GM12878 (cell line): ENCODE data around the gene CLEC4G. TPM values are rescaled to one million over a fixed set of nuclear protein-coding genes. Genes with fewer than 3 reads are reported as not detected.
A peak's percentile ranks its signal among the peaks of the same experiment; 100 is the strongest.

ENCODE experiments used
- ATAC-seq: fragments of 200-7000 bp; cut with Tn5 transposase; 3 replicates; pipeline ENCODE4 v1.9.1; 2020; ENCODE audit warnings: mild to moderate bottlenecking, moderate library complexity
- BruUV-seq: library from RNA; stranded (reverse); fragments of 400-500 nt; replicated peaks from 2 replicates; lab custom pipeline; 2021; lab: Mats Ljungman, UMichigan
- CTCF ChIA-PET: fragments of 300-600 bp; sonication (Branson Sonifier 250); formaldehyde crosslinking; extraction: SDS; loops from one replicate; lab custom pipeline; 2021; ENCODE audit warnings: inconsistent platforms; lab: Yijun Ruan, JAX
- POLR2A ChIA-PET: fragments of 350-600 bp; formaldehyde crosslinking; extraction: SDS; loops from one replicate; lab custom pipeline; 2021; ENCODE audit warnings: inconsistent platforms; lab: Charles Lee
- RAD21 ChIA-PET: fragments of 300-600 bp; sonication (Branson Sonifier 250); formaldehyde crosslinking; loops from one replicate; lab custom pipeline; 2023; ENCODE audit warnings: antibody characterized with exemption; ENCODE audit not compliant: unreplicated experiment; lab: Charles Lee
- SMC1A ChIA-PET: fragments of 300-600 bp; sonication (Branson Sonifier 250); formaldehyde crosslinking; loops from one replicate; lab custom pipeline; 2023; ENCODE audit not compliant: unreplicated experiment, uncharacterized antibody; lab: Charles Lee
- DNase-seq: peaks from one replicate; pipeline ENCODE4 v3.0.0-alpha.2; 2011; ENCODE audit warnings: low read depth, low spot score
- FAIRE-seq: peaks from 3 replicates; lab custom pipeline; 2011; peaks lifted over from hg19 to GRCh38; lab: Jason Lieb, UNC
- H2AFZ ChIP-seq: 2 replicates; pipeline ENCODE4 v1.6.0; 2011; ENCODE audit warnings: low read depth, low read length, control low read depth; ENCODE audit not compliant: control insufficient read depth
- H3K27ac ChIP-seq: 2 replicates; pipeline ENCODE4 v1.5.1; 2011; ENCODE audit warnings: control low read depth; ENCODE audit not compliant: control insufficient read depth, insufficient read depth
- H3K27me3 ChIP-seq, 2 experiments: replicated peaks in 1 of 2; 2 replicates each; pipeline versions ENCODE4 v1.6.0 to v1.6.1; 2011; ENCODE audit warnings: low read length in 1 of 2; ENCODE audit not compliant: control insufficient read depth in 2 of 2, insufficient read depth in 2 of 2
- H3K36me3 ChIP-seq, 2 experiments: 2 replicates each; pipeline ENCODE4 v1.5.1; 2011; ENCODE audit warnings: low read length in 1 of 2; ENCODE audit not compliant: control insufficient read depth in 2 of 2, insufficient read depth in 2 of 2
- H3K4me1 ChIP-seq: 2 replicates; pipeline ENCODE4 v1.6.1; 2011; ENCODE audit warnings: mild to moderate bottlenecking, low read length, moderate library complexity, mixed read lengths; ENCODE audit not compliant: control insufficient read depth, insufficient read depth
- H3K4me2 ChIP-seq: 2 replicates; pipeline ENCODE4 v1.6.0; 2011; ENCODE audit warnings: control low read depth; ENCODE audit not compliant: control insufficient read depth, insufficient read depth
- H3K4me3 ChIP-seq: fragments of 200-600 bp; sonication (generic); 2 replicates; pipeline ENCODE4 v1.5.1; 2016
- H3K79me2 ChIP-seq: 2 replicates; pipeline ENCODE4 v1.6.0; 2011; ENCODE audit warnings: low read length; ENCODE audit not compliant: control insufficient read depth, insufficient read depth
- H3K9ac ChIP-seq: 2 replicates; pipeline ENCODE4 v1.8.0; 2011; ENCODE audit warnings: low read length, control low read depth, mixed read lengths; ENCODE audit not compliant: control insufficient read depth, insufficient read depth
- H3K9me3 ChIP-seq: replicated peaks from 3 replicates; pipeline ENCODE4 v1.5.1; 2011; ENCODE audit warnings: mild to moderate bottlenecking, low read length; ENCODE audit not compliant: control insufficient read depth, insufficient read depth
- H4K20me1 ChIP-seq: 2 replicates; pipeline ENCODE4 v1.6.0; 2011; ENCODE audit not compliant: control insufficient read depth, insufficient read depth
- BRCA1 ChIP-seq: IDR thresholded peaks from 2 replicates; pipeline ENCODE4 v1.6.1; 2011; ENCODE audit warnings: low read depth, low read length, improper control_type of control experiment
- CBFB ChIP-seq: IDR thresholded peaks from 2 replicates; pipeline ENCODE4 v1.6.1; 2016; ENCODE audit warnings: antibody characterized with exemption, low read depth
- CHD1 ChIP-seq: IDR thresholded peaks from 2 replicates; pipeline ENCODE4 v1.6.1; 2012; ENCODE audit warnings: low read depth, low read length, improper control_type of control experiment
- FOXM1 ChIP-seq: IDR thresholded peaks from 2 replicates; pipeline ENCODE4 v1.6.1; 2012; ENCODE audit warnings: low read depth, mild to moderate bottlenecking, inconsistent platforms, low read length, moderate library complexity
- NFYB ChIP-seq: IDR thresholded peaks from 2 replicates; pipeline ENCODE4 v1.6.1; 2011; ENCODE audit warnings: low read depth, mild to moderate bottlenecking, low read length, improper control_type of control experiment, moderate library complexity; ENCODE audit not compliant: insufficient read depth
- RELA ChIP-seq: fragments of 450-650 bp; IDR thresholded peaks from 2 replicates; pipeline ENCODE4 v1.8.0; 2014; ENCODE audit warnings: borderline replicate concordance; ENCODE audit not compliant: partially characterized antibody
- SIN3A ChIP-seq: IDR thresholded peaks from 2 replicates; pipeline ENCODE4 v1.6.1; 2012; ENCODE audit warnings: low read depth, low read length, improper control_type of control experiment
- SMAD1 ChIP-seq: fragments of 450-650 bp; IDR thresholded peaks from 2 replicates; pipeline ENCODE4 v1.6.1; 2018; ENCODE audit warnings: mild to moderate bottlenecking, low read depth; ENCODE audit not compliant: partially characterized antibody
- TBL1XR1 ChIP-seq: IDR thresholded peaks from 2 replicates; pipeline ENCODE4 v1.6.1; 2012; ENCODE audit warnings: low read depth, low read length, improper control_type of control experiment
- YY1 ChIP-seq: IDR thresholded peaks from 2 replicates; pipeline ENCODE4 v1.6.1; 2011; ENCODE audit warnings: low read depth, mild to moderate bottlenecking, low read length
- ZBED1 ChIP-seq: IDR thresholded peaks from 2 replicates; pipeline ENCODE4 v1.6.1; 2016; ENCODE audit warnings: borderline replicate concordance
- ZNF384 ChIP-seq: IDR thresholded peaks from 2 replicates; pipeline ENCODE4 v1.6.1; 2012; ENCODE audit warnings: low read depth, mild to moderate bottlenecking, low read length, improper control_type of control experiment, borderline replicate concordance
- WGBS: methylation state at CpG from one replicate; pipeline ENCODE4 v1.1.6; 2016; ENCODE audit warnings: low lambda C conversion rate; ENCODE audit not compliant: insufficient replicate concordance, insufficient coverage; ENCODE audit errors: missing lambda C conversion rate; 5-methylcytosine and 5-hydroxymethylcytosine counted together
- in situ Hi-C: fragments of 300-500 bp; cut with MboI; formaldehyde crosslinking; loops from 9 replicates; pipeline ENCODE4 v1.14.3; 2018; ENCODE audit warnings: mixed read lengths
- intact Hi-C: fragments of 100-400 bp; cut with micrococcal nuclease; formaldehyde crosslinking; loops from one replicate; pipeline ENCODE4 v1.14.2; 2022; ENCODE audit not compliant: unreplicated experiment
- polyA plus RNA-seq, 11 experiments: library from polyadenylated mRNA; depleted of rRNA in 4 of 11; unstranded in 6 of 11; stranded (reverse) in 5 of 11; fragments of >200 nt; fragmentation: Nextera tagmentation in 4 of 11; fragmentation: Illumina TruSeq in 1 of 11; extraction: Ambion mirVana in 4 of 11; extraction: Trizol in 1 of 11; gene quantifications; 1 replicate in 1 of 11; 2 replicates in 10 of 11; pipeline versions ENCODE4 v1.2.1 to v1.2.3, GENCODE V29; 2011 to 2016; ENCODE audit warnings: inconsistent platforms in 2 of 11, missing spikeins in 2 of 11, low read depth in 1 of 11
- total RNA-seq, 4 experiments: library from RNA; depleted of rRNA in 3 of 4; stranded (reverse); fragments of >200 nt in 3 of 4; fragmentation: Illumina TruSeq in 1 of 4; extraction: Trizol in 1 of 4; gene quantifications; 2 replicates each; pipeline versions ENCODE4 v1.2.1 to v1.2.3, GENCODE V29; 2013 to 2021
- TF ChIP-seq, protein P1 (sequence below): IDR thresholded peaks from 2 replicates; pipeline ENCODE4 v1.6.1; 2011; ENCODE audit warnings: borderline replicate concordance, low read depth, mild to moderate bottlenecking, moderate library complexity, low read length; ENCODE audit not compliant: insufficient read depth, poor library complexity, severe bottlenecking
- TF ChIP-seq, protein P2 (sequence below): fragments of 450-650 bp; IDR thresholded peaks from 2 replicates; pipeline ENCODE4 v1.6.1; 2018; ENCODE audit warnings: borderline replicate concordance, mild to moderate bottlenecking; ENCODE audit not compliant: partially characterized antibody
- TF ChIP-seq, protein P3 (sequence below): fragments of 450-650 bp; IDR thresholded peaks from 2 replicates; pipeline ENCODE4 v1.6.1; 2017; ENCODE audit warnings: antibody characterized with exemption, mild to moderate bottlenecking, moderate library complexity
- TF ChIP-seq, protein P4 (sequence below): fragments of 150-350 bp; IDR thresholded peaks from 2 replicates; pipeline ENCODE4 v1.6.1; 2014; ENCODE audit warnings: mild to moderate bottlenecking, low read depth, low read length

The CLEC4G gene
- total and polyA plus RNA-seq, 10 of the 15 experiments (the other 5 are each of a cell fraction or from before 2014, with no cell fraction given): 0.04 TPM; not detected in 9

DNA sequence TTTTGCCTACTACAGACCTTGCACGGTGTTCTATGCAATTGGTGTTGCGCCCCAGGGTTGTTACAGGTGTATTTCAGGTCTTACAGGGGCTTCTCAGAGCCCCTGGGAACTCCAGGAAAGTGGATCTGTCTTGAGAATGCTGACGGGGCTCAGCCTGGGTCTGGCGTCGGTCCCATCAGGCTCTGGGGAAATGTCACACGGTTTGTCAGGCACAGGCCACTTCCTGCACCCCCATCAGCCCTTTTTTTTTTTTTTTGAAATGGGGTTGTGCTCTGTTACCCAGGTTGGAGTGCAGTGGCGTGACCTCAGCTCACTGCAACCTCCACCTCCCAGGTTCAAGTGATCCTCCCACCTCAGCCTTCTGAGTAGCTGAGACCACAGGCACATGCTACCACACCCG lies 13.2 kb downstream of the CLEC4G start (continued):
- no peak for TF ChIP-seq CBFB
- TF ChIP-seq NFYB: no peak
- TF ChIP-seq, protein P1, sequence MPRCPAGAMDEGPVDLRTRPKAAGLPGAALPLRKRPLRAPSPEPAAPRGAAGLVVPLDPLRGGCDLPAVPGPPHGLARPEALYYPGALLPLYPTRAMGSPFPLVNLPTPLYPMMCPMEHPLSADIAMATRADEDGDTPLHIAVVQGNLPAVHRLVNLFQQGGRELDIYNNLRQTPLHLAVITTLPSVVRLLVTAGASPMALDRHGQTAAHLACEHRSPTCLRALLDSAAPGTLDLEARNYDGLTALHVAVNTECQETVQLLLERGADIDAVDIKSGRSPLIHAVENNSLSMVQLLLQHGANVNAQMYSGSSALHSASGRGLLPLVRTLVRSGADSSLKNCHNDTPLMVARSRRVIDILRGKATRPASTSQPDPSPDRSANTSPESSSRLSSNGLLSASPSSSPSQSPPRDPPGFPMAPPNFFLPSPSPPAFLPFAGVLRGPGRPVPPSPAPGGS: peak; percentile 60
- no peak for TF ChIP-seq CHD1
- TF ChIP-seq, protein P2, sequence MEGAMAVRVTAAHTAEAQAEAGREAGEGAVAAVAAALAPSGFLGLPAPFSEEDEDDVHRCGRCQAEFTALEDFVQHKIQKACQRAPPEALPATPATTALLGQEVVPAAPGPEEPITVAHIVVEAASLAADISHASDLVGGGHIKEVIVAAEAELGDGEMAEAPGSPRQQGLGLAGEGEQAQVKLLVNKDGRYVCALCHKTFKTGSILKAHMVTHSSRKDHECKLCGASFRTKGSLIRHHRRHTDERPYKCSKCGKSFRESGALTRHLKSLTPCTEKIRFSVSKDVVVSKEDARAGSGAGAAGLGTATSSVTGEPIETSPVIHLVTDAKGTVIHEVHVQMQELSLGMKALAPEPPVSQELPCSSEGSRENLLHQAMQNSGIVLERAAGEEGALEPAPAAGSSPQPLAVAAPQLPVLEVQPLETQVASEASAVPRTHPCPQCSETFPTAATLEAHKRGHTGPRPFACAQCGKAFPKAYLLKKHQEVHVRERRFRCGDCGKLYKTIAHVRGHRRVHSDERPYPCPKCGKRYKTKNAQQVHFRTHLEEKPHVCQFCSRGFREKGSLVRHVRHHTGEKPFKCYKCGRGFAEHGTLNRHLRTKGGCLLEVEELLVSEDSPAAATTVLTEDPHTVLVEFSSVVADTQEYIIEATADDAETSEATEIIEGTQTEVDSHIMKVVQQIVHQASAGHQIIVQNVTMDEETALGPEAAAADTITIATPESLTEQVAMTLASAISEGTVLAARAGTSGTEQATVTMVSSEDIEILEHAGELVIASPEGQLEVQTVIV: no peak
- TF ChIP-seq YY1: no peak
- TF ChIP-seq TBL1XR1: no peak
- no peak for TF ChIP-seq FOXM1
- TF ChIP-seq RELA: no peak

DNA sequence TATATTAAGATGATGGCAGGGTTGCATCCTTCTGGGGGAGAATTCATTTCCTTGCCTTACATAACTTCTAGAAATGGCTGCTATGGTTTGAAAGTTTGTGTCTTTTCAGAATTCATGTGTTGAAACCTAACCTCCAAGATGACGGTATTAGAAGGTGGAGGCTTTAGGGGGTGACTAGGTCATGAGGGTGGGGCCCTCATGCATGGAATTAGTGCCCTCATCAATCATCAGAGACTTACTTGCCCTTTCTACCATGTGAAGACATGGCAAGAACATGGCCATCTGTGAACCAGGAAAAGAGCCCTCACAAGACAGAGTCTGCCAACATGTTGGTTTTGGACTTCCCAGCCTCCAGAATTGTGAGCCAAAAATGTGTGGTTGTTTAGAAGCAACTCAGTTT lies 15.1 kb downstream of the CLEC4G start:
- ATAC-seq: no peak
- WGBS: 100% methylated on average over 1 of the region's 1 CpG
- TF ChIP-seq BRCA1 (no peak), ZNF384 (no peak), SIN3A (no peak), SMAD1 (no peak), ZBED1 (no peak)
- TF ChIP-seq, protein P3, sequence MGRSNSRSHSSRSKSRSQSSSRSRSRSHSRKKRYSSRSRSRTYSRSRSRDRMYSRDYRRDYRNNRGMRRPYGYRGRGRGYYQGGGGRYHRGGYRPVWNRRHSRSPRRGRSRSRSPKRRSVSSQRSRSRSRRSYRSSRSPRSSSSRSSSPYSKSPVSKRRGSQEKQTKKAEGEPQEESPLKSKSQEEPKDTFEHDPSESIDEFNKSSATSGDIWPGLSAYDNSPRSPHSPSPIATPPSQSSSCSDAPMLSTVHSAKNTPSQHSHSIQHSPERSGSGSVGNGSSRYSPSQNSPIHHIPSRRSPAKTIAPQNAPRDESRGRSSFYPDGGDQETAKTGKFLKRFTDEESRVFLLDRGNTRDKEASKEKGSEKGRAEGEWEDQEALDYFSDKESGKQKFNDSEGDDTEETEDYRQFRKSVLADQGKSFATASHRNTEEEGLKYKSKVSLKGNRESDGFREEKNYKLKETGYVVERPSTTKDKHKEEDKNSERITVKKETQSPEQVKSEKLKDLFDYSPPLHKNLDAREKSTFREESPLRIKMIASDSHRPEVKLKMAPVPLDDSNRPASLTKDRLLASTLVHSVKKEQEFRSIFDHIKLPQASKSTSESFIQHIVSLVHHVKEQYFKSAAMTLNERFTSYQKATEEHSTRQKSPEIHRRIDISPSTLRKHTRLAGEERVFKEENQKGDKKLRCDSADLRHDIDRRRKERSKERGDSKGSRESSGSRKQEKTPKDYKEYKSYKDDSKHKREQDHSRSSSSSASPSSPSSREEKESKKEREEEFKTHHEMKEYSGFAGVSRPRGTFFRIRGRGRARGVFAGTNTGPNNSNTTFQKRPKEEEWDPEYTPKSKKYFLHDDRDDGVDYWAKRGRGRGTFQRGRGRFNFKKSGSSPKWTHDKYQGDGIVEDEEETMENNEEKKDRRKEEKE: no peak
- TF ChIP-seq, protein P4, sequence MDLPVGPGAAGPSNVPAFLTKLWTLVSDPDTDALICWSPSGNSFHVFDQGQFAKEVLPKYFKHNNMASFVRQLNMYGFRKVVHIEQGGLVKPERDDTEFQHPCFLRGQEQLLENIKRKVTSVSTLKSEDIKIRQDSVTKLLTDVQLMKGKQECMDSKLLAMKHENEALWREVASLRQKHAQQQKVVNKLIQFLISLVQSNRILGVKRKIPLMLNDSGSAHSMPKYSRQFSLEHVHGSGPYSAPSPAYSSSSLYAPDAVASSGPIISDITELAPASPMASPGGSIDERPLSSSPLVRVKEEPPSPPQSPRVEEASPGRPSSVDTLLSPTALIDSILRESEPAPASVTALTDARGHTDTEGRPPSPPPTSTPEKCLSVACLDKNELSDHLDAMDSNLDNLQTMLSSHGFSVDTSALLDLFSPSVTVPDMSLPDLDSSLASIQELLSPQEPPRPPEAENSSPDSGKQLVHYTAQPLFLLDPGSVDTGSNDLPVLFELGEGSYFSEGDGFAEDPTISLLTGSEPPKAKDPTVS: no peak

More for the DNA sequence above, 15.1 kb downstream of the CLEC4G start:
- Histone ChIP-seq H3K4me2 (no peak overlapping the region), H3K79me2 (no peaks in the 10 kb centered on the region), H2AFZ (no peak overlapping the region), H3K4me1 (peaks cover 13% of the 10 kb centered on the region), H3K36me3 (no peaks in the 10 kb centered on the region), H3K9ac (no peak overlapping the region), H3K27ac (no peak overlapping the region), H3K27me3 (no peaks in the 10 kb centered on the region), H3K9me3 (peaks cover 8% of the 10 kb centered on the region; the same call in 2 of the 3 replicates), H4K20me1 (no peaks in the 10 kb centered on the region), H3K4me3 (no peak overlapping the region)
- ChIA-PET SMC1A (no interaction called here), CTCF (no interaction called here), RAD21 (no interaction called here), POLR2A (interaction anchor here (1.0 kb wide), 1 partner anchor 18 kb away, joined by 3 read pairs; no protein-coding TSS in a partner anchor)
- no peak for DNase-seq
- intact Hi-C loops (no loop called here), in situ Hi-C loops (no loop called here)
- FAIRE-seq: no peak
- BruUV-seq: no TSS peak
